Activated CD4-positive, alpha-beta T cell treated with anti-CD3 and anti-CD28 coated beads, Interleukin-2, amount 10 ng/mL, durations not matched to agents 24 days and 14 days (primary cell): ENCODE data around the gene ANXA1. TPM values are rescaled to one million over a fixed set of nuclear protein-coding genes. Genes with fewer than 3 reads are reported as not detected.

ENCODE experiments used
- DNase-seq: peaks from one replicate; pipeline ENCODE4 v3.0.0; 2022
- H3K27ac Mint-ChIP-seq: one replicate; pipeline ENCODE4 v1.8.0; 2022; ENCODE audit warnings: mild to moderate bottlenecking, mixed read lengths
- H3K27me3 Mint-ChIP-seq: one replicate; pipeline ENCODE4 v1.8.0; 2022; ENCODE audit warnings: mixed read lengths
- H3K36me3 Mint-ChIP-seq: one replicate; pipeline ENCODE4 v1.8.0; 2022; ENCODE audit warnings: low read depth, mild to moderate bottlenecking, mixed read lengths
- H3K4me1 Mint-ChIP-seq: one replicate; pipeline ENCODE4 v1.8.0; 2021; ENCODE audit warnings: mixed read lengths
- H3K4me3 Mint-ChIP-seq: one replicate; pipeline ENCODE4 v1.8.0; 2022; ENCODE audit warnings: mild to moderate bottlenecking, moderate library complexity, mixed read lengths
- H3K9me3 Mint-ChIP-seq: one replicate; pipeline ENCODE4 v1.8.0; 2021; ENCODE audit warnings: mixed read lengths
- intact Hi-C: fragments of 100-400 bp; cut with micrococcal nuclease; formaldehyde crosslinking; loops from one replicate; pipeline ENCODE4 v1.15.1; 2023
- total RNA-seq: library from RNA; stranded (reverse); gene quantifications from 2 replicates; pipeline ENCODE4 v1.2.3, GENCODE V29; 2022

The ANXA1 gene
- total RNA-seq, 1 donor from 2014 or later: 37.1 TPM

DNA sequence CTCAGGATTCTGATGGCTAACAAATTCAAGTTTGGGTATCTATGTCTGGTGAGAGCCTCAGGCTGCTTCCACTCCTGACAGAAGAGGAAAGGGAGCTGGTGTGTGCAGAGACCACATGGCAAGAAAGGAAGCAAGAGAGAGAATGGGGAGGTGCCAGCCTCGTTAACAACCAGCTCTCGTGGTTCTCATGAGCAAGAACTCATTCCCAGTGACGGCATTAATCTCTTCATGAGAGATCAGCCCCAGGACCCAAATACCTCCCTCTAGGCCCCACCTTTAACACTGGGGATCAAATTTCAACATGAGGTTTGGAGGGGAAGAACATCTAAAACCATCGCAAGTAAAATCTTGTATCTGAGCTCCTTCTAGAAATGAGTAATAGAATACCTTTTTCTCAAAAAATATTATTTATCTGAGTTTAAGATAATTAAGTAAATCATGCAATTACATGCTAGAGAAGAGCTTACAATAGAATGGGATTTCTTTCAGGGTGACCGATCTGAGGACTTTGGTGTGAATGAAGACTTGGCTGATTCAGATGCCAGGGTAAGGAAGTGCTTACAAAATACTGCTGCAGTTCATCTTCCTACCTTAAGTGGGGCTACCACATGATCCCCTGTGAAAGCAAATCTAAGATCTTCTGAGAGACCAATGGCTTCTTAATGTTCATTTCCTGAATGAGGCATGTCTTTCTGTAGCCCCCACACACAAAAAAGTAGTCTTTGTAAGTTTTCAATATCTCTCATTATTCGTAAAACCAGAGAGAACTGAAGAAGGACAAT, 11.5 kb downstream of the ANXA1 start:
- peak; percentile 45 for DNase-seq
- Mint-ChIP-seq H3K27ac (no peak overlapping the region), H3K4me1 (peaks cover 17% of the 10 kb centered on the region), H3K4me3 (no peak overlapping the region), H3K36me3 (peaks cover 65% of the 10 kb centered on the region), H3K27me3 (no peaks in the 10 kb centered on the region), H3K9me3 (no peaks in the 10 kb centered on the region)
- intact Hi-C loops: no loop called here

DNA sequence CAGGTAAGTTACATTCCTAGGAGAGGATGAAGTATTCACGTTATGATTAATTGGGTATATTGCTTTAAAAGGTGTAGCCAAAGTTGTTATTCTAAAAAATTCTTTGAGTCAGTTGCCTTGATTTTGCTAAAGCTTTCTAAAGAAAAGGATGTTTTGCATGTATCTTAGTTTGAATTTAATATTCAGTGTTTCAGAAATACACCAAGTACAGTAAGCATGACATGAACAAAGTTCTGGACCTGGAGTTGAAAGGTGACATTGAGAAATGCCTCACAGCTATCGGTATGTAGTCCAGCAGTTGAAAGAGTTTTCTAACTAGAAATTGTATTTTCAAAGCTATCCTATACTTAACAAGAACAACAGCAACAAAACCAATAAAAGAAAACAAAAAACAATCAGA, 14.2 kb downstream of the ANXA1 start:
- peaks cover 50% of the 10 kb centered on the region for H3K36me3 Mint-ChIP-seq
- H3K27me3 Mint-ChIP-seq: no peaks in the 10 kb centered on the region
- no peaks in the 10 kb centered on the region for H3K9me3 Mint-ChIP-seq
- no peak for DNase-seq
- H3K4me3 Mint-ChIP-seq: no peak overlapping the region
- intact Hi-C loops: no loop called here
- peaks cover 11% of the 10 kb centered on the region for H3K4me1 Mint-ChIP-seq
- no peak overlapping the region for H3K27ac Mint-ChIP-seq

DNA sequence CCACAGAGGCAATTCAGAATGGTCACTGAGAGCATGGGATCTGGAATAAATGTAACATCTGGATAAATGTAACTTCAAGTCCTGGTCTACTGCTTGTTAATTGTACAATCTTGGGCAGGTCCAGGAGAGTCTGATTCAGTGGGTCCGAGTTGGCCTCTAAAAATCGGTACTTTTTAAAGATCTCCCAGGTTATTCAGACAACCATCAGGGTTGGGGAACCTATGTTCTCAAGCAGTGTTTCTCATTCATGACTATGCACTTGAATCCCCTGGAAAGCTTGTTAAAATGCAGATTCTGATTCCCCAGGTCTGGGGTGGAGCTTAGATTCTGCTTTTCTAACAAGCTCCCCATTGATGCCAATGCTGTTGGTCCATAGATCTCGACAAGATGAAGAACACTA, 14.8 kb downstream of the ANXA1 start:
- no peak for DNase-seq
- intact Hi-C loops: no loop called here
- Mint-ChIP-seq H3K36me3 (peaks cover 47% of the 10 kb centered on the region), H3K4me3 (no peak overlapping the region), H3K27me3 (no peaks in the 10 kb centered on the region), H3K27ac (no peak overlapping the region), H3K4me1 (peaks cover 11% of the 10 kb centered on the region), H3K9me3 (no peaks in the 10 kb centered on the region)

- no peak for DNase-seq
- H3K4me3 Mint-ChIP-seq: peak overlapping the region; percentile 15
- peaks cover 45% of the 10 kb centered on the region for H3K36me3 Mint-ChIP-seq
- H3K4me1 Mint-ChIP-seq: peaks cover 11% of the 10 kb centered on the region
- H3K27ac Mint-ChIP-seq: peak overlapping the region; percentile 29
- H3K9me3 Mint-ChIP-seq: no peaks in the 10 kb centered on the region
- intact Hi-C loops: loop anchor here (1.0 kb wide), 1 partner anchor 10 kb away; no protein-coding TSS in a partner anchor
- H3K27me3 Mint-ChIP-seq: no peaks in the 10 kb centered on the region
These were observed 15.9 kb downstream of the ANXA1 start for GRCh38 chr9:73167614-73168013.

DNA sequence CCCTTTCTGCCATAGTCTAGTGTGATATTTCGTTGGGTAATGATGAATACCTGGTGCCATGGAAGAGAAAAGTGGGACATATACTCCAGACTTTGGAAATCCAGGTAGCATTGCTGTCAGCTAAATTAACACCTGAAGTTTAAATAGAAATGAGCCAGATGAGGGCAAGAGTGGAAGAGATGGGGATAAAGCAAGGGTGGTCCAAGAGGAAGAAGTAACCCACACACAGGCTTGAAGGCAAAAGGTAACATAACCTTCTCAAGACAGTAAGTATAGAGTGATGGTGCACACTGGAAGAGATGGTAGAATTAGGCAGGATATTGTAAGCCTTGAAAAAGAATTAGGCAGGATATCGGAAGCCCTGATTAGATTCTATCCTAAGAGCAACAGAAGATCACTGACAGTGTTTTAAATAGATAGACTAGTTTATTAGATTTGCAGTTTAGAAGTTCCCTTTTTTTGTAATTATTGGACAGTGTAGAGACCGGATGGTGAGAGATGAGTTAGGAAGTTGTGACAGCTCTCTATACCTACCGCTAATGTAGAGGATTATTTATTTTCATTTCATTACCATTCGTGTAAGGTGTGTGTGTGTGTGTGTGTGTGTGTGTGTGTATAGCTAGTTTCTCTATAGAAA, 16.8 kb downstream of the ANXA1 start:
- no peaks in the 10 kb centered on the region for H3K27me3 Mint-ChIP-seq
- peaks cover 9% of the 10 kb centered on the region for H3K4me1 Mint-ChIP-seq
- H3K4me3 Mint-ChIP-seq: no peak overlapping the region
- H3K9me3 Mint-ChIP-seq: no peaks in the 10 kb centered on the region
- peak overlapping the region; percentile 4 for H3K27ac Mint-ChIP-seq
- no peak for DNase-seq
- H3K36me3 Mint-ChIP-seq: peaks cover 43% of the 10 kb centered on the region
- intact Hi-C loops: no loop called here

DNA sequence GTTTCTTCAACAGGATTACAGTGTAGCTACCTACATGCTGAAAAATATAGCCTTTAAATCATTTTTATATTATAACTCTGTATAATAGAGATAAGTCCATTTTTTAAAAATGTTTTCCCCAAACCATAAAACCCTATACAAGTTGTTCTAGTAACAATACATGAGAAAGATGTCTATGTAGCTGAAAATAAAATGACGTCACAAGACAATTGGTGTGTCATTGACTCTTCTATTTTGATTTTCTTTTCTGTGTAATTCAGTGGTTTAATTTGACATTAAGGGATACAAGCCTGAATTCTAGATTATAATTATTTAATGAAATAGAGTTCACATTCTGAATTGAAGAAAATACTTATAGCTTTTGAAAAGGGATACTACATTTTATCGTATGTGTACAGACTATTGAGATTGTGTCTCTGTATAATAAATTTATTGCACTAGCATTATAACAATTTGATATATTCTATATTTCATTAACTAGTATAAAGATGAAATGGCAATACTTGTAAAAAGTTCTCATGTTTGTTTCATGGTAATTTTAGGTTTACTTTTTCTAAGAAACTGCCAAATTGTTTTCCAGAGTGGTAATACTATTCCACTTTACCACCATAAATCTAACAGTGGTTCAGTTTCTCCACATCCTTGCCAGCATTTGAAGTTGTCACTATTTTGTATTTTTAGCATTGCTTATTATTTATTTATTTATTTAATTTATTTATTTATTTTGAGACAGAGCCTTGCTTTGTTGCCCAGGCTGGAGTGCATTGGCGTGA, 18.7 kb downstream of the ANXA1 start:
- peaks cover 34% of the 10 kb centered on the region for H3K36me3 Mint-ChIP-seq
- no peak overlapping the region for H3K4me3 Mint-ChIP-seq
- no peak for DNase-seq
- peaks cover 9% of the 10 kb centered on the region for H3K4me1 Mint-ChIP-seq
- H3K9me3 Mint-ChIP-seq: no peaks in the 10 kb centered on the region
- H3K27ac Mint-ChIP-seq: no peak overlapping the region
- H3K27me3 Mint-ChIP-seq: no peaks in the 10 kb centered on the region
- intact Hi-C loops: no loop called here

DNA sequence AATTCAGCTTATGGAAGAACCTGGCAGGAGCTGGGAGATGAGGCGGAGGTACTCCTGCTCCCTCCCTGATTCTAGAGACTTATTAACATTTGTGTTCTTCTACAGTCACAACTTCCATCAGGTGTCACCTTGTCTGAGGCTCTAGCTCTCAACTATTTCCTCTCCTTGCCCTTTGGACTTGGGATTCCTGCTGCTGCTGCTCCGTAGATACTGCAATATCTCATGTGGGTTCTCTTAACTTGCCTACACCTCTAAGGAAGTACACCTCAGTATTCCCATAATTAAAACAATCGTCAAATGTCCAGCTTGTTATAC, 21.2 kb downstream of the ANXA1 start:
- Mint-ChIP-seq H3K27me3 (no peaks in the 10 kb centered on the region), H3K4me1 (peaks cover 5% of the 10 kb centered on the region), H3K9me3 (no peaks in the 10 kb centered on the region), H3K36me3 (peaks cover 17% of the 10 kb centered on the region), H3K4me3 (no peak overlapping the region), H3K27ac (no peak overlapping the region)
- DNase-seq: no peak
- intact Hi-C loops: no loop called here

- Mint-ChIP-seq H3K9me3 (no peaks in the 10 kb centered on the region), H3K27ac (no peak overlapping the region), H3K4me1 (no peaks in the 10 kb centered on the region), H3K4me3 (no peak overlapping the region), H3K27me3 (no peaks in the 10 kb centered on the region), H3K36me3 (peaks cover 10% of the 10 kb centered on the region)
- intact Hi-C loops: no loop called here
- DNase-seq: no peak
These were observed 22.1 kb downstream of the ANXA1 start for GRCh38 chr9:73173557-73174329.

DNA sequence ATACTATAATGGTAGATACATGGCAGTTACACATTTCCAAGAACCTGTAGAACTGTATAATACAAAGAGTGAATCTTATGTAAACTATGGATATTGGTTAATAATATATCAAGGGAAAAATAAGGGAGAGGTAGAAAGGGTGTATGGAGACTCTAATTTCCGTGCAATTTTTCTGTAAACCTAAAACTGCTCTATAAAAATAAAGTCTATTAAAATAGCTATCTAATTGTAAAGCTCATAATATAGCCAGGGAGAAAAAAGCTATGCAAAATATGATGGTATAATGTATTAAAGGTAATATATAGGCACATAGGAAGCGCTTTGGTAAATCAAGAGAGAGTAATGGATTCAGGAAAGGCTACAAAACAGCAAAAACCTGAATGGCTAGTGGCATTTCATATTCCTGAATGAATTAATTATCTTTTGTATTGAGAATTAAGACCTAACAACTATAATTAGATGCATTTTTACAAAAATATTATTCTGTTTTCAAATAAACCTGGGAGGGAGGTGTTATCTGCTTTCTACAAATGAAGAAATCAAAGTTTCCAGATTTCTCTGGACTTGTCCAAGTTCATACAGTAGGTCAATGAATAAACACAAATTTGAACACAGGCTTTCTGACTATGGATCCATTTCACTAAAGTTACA, 22.8 kb downstream of the ANXA1 start:
- peaks cover 7% of the 10 kb centered on the region for H3K36me3 Mint-ChIP-seq

DNA sequence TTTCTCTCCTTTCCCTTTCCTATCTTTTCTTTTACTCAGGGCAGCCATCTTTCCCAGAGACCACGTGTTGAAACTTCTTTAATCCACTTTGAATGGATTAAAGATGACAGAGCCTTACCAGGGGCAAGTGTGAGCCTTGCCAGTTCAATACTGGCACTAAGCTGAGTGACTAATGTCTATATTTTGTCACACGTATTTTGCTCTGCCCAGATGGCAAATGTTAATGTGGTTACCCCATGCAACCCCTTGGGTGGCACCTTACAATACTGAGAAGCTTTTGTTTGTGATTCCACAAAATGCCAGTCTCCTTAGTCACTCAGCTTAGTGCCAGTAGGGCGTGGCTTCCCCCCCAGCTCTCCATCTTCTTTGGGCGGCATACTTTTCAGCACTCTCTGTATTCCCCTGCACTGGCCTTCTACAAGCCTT, 24.8 kb downstream of the ANXA1 start:
- Mint-ChIP-seq H3K4me1 (peaks cover 4% of the 10 kb centered on the region), H3K36me3 (peaks cover 7% of the 10 kb centered on the region), H3K27me3 (no peaks in the 10 kb centered on the region), H3K9me3 (no peaks in the 10 kb centered on the region), H3K27ac (no peak overlapping the region), H3K4me3 (no peak overlapping the region)
- DNase-seq: no peak
- intact Hi-C loops: no loop called here

More for the DNA sequence above, 22.8 kb downstream of the ANXA1 start:
- H3K27ac Mint-ChIP-seq: no peak overlapping the region
- H3K27me3 Mint-ChIP-seq: no peaks in the 10 kb centered on the region
- peaks cover 4% of the 10 kb centered on the region for H3K4me1 Mint-ChIP-seq
- intact Hi-C loops: no loop called here
- no peak overlapping the region for H3K4me3 Mint-ChIP-seq
- no peak for DNase-seq
- no peaks in the 10 kb centered on the region for H3K9me3 Mint-ChIP-seq

DNA sequence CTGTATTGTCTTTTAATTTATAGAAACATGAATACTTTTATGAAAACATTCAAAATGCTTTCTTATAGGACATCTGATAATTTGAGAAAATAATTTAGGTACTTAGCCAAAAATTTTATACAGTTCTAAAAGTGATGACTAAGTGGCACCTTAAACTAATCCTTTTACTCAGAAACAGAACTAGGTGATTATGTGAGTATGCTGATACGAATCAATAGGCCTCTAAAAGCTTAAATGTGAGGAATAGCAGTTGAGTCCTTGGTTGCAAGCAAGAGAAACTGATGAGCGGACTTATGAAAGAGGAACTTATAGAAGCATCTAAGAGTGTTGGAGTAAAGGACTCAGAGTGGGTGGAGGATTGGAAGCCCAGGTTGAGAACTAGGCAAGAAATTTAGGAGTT, 26.4 kb downstream of the ANXA1 start:
- intact Hi-C loops: loop anchor here (2.0 kb wide), 1 partner anchor 23 kb away; no protein-coding TSS in a partner anchor
- H3K36me3 Mint-ChIP-seq: no peaks in the 10 kb centered on the region
- H3K27me3 Mint-ChIP-seq: no peaks in the 10 kb centered on the region
- H3K4me3 Mint-ChIP-seq: no peak overlapping the region
- peaks cover 4% of the 10 kb centered on the region for H3K4me1 Mint-ChIP-seq
- H3K9me3 Mint-ChIP-seq: no peaks in the 10 kb centered on the region
- H3K27ac Mint-ChIP-seq: no peak overlapping the region
- DNase-seq: no peak

DNA sequence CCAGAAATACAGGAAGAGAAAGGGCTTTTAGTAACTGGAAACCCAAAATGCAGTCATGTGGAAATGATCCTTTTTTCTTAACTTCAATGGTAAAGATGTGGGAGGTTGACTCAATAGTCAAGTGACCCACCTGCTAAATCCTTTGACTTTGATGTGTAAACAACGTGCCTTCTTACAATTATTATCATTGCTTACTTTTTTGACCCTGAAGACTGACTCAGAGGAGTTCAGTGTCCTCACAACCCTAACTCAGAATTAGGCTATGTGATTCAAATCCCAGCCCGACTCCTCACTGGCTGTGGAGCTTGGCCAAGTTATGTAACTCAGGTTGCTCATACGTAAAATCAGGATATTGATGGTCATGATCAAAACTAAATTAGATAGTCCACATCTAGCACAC, 27.9 kb downstream of the ANXA1 start:
- DNase-seq: peak; percentile 52
- intact Hi-C loops: loop anchor here (2.0 kb wide), 1 partner anchor 25 kb away; no protein-coding TSS in a partner anchor
- no peaks in the 10 kb centered on the region for H3K9me3 Mint-ChIP-seq
- H3K27ac Mint-ChIP-seq: no peak overlapping the region
- H3K4me1 Mint-ChIP-seq: peaks cover 6% of the 10 kb centered on the region
- no peaks in the 10 kb centered on the region for H3K27me3 Mint-ChIP-seq
- no peak overlapping the region for H3K4me3 Mint-ChIP-seq
- no peaks in the 10 kb centered on the region for H3K36me3 Mint-ChIP-seq

DNA sequence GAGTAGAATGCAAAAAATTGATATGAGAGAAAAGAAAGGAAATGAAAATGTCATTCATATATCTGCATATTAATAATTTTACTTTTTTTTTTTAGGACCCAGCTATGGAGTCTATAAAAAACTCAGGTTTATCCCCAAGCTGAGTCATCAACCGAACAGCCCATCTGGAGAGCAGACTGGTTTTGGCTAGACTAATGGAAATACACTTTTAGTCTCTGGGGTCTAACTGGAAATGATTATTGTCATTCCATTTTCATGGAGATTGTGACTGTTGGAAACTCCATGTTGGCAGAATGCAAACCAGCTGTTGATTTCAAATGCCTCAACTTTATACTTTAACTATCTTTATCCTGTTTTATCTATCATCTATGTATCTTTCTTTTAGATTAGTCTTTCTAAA, 28.7 kb downstream of the ANXA1 start:
- peaks cover 6% of the 10 kb centered on the region for H3K4me1 Mint-ChIP-seq
- no peaks in the 10 kb centered on the region for H3K9me3 Mint-ChIP-seq
- peaks cover 3% of the 10 kb centered on the region for H3K27me3 Mint-ChIP-seq
- intact Hi-C loops: no loop called here
- H3K4me3 Mint-ChIP-seq: no peak overlapping the region
- H3K27ac Mint-ChIP-seq: no peak overlapping the region
- H3K36me3 Mint-ChIP-seq: no peaks in the 10 kb centered on the region
- DNase-seq: no peak
